Astrocyte (in vitro differentiated cells and primary cell): Measurements from ENCODE around the gene LPAR4. TPM values are rescaled to one million over a fixed set of nuclear protein-coding genes. Genes with fewer than 3 reads are reported as not detected.

Source experiments
- DNase-seq: peaks from one replicate; pipeline ENCODE4 v3.0.0-alpha.2; 2010; ENCODE audit warnings: low read depth
- FAIRE-seq: peaks from 2 replicates; lab custom pipeline; 2011; peaks lifted over from hg19 to GRCh38; lab: Jason Lieb, UNC
- H2AFZ ChIP-seq: 2 replicates; pipeline ENCODE4 v1.6.0; 2012; ENCODE audit warnings: low read depth, low read length, inconsistent platforms
- H3K27ac ChIP-seq: 2 replicates; pipeline ENCODE4 v1.5.1; 2011; ENCODE audit warnings: low read depth, low read length, inconsistent platforms
- H3K27me3 ChIP-seq: 2 replicates; pipeline ENCODE4 v1.6.0; 2011; ENCODE audit warnings: low read length, inconsistent platforms; ENCODE audit not compliant: insufficient read depth
- H3K36me3 ChIP-seq: 2 replicates; pipeline ENCODE4 v1.5.1; 2011; ENCODE audit warnings: low read length, inconsistent platforms; ENCODE audit not compliant: insufficient read depth
- H3K4me1 ChIP-seq: 2 replicates; pipeline ENCODE4 v1.5.1; 2011; ENCODE audit warnings: low read length, inconsistent platforms; ENCODE audit not compliant: insufficient read depth
- H3K4me2 ChIP-seq: 2 replicates; pipeline ENCODE4 v1.6.0; 2012; ENCODE audit warnings: low read length, inconsistent platforms
- H3K4me3 ChIP-seq: 2 replicates; pipeline ENCODE4 v1.5.1; 2011; ENCODE audit warnings: low read depth, mild to moderate bottlenecking, low read length, inconsistent platforms; ENCODE audit not compliant: insufficient read depth
- H3K79me2 ChIP-seq: 2 replicates; pipeline ENCODE4 v1.6.0; 2012; ENCODE audit warnings: mild to moderate bottlenecking, low read length, inconsistent platforms; ENCODE audit not compliant: insufficient read depth
- H3K9ac ChIP-seq: 2 replicates; pipeline ENCODE4 v1.6.0; 2012; ENCODE audit warnings: mild to moderate bottlenecking, low read length, inconsistent platforms
- H3K9me3 ChIP-seq: 2 replicates; pipeline ENCODE4 v1.5.1; 2012; ENCODE audit warnings: low read depth, mild to moderate bottlenecking, low read length, inconsistent platforms; ENCODE audit not compliant: insufficient read depth
- H4K20me1 ChIP-seq: 2 replicates; pipeline ENCODE4 v1.6.0; 2012; ENCODE audit warnings: low read length, inconsistent platforms; ENCODE audit not compliant: insufficient read depth
- H3K27ac Mint-ChIP-seq: one replicate; pipeline ENCODE4 v1.8.0; 2021; ENCODE audit warnings: mild to moderate bottlenecking, mixed read lengths; ENCODE audit not compliant: unreplicated experiment
- H3K27me3 Mint-ChIP-seq: one replicate; pipeline ENCODE4 v1.8.0; 2021; ENCODE audit warnings: low read depth, mixed read lengths; ENCODE audit not compliant: unreplicated experiment
- H3K36me3 Mint-ChIP-seq: one replicate; pipeline ENCODE4 v1.8.0; 2021; ENCODE audit warnings: low read depth, mixed read lengths; ENCODE audit not compliant: unreplicated experiment
- H3K4me1 Mint-ChIP-seq: one replicate; pipeline ENCODE4 v1.8.0; 2021; ENCODE audit warnings: low read depth, mixed read lengths; ENCODE audit not compliant: unreplicated experiment
- H3K4me3 Mint-ChIP-seq: one replicate; pipeline ENCODE4 v1.8.0; 2021; ENCODE audit warnings: mild to moderate bottlenecking, moderate library complexity, mixed read lengths; ENCODE audit not compliant: unreplicated experiment
- H3K9me3 Mint-ChIP-seq: one replicate; pipeline ENCODE4 v1.8.0; 2021; ENCODE audit warnings: mild to moderate bottlenecking, mixed read lengths; ENCODE audit not compliant: unreplicated experiment
- EZH2 ChIP-seq: IDR thresholded peaks from 2 replicates; pipeline ENCODE4 v1.6.1; 2012; ENCODE audit warnings: mild to moderate bottlenecking, low read length, inconsistent platforms; ENCODE audit not compliant: insufficient read depth
- total RNA-seq: library from RNA; stranded (reverse); gene quantifications from 2 replicates; pipeline ENCODE4 v1.2.1, GENCODE V29; 2021
- TF ChIP-seq, protein P1 (sequence below): IDR thresholded peaks from 2 replicates; pipeline ENCODE4 v1.5.1; 2011; ENCODE audit warnings: low read depth, mild to moderate bottlenecking, inconsistent platforms, low read length, moderate library complexity; ENCODE audit not compliant: insufficient read depth

LPAR4 gene
- total RNA-seq, 1 donor from 2014 or later: 4.8 TPM

DNA sequence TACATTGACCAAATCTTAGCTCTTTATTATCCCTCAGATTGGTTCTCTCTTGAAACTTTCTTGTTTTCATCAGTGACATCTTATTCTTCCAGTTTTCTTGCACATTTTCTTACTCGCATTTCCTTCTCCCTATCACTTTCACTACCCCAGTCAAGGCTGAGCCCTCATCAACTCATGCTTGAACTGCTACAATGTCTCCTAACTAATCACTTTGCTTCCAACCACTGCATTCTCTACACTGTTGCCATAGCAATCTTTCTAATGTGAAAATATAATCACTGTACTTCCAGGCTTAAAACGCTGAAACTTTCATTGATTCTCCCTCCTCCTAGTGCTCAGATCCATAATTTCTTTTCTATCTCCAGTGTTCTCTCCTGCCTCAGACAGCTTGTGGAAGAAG, 22.2 kb upstream of the LPAR4 start:
- no peaks in the 10 kb centered on the region for H3K9me3 Mint-ChIP-seq
- no peak for DNase-seq

DNA sequence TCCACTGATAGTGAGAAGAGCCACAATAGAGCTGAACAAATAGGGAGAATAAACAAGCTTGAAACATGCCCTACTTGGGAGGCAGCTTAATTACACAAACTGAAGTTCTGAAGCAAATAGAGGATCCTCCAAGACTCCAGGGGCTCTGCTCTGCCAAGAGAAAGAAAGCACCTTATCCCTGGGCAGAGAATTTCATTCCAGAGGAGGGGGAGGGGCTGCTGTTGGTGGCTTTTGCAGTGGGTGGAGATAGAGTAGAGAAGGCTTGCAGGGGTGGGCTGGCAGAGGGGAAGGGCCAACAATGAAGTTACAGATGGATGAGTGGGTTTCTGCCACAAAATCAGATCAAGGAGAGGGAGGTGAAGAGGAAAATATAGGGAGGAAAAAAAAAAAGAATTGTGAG, 1.0 kb upstream of the LPAR4 start:
- H3K4me2 ChIP-seq: no peak overlapping the region
- no peaks in the 10 kb centered on the region for H3K9me3 ChIP-seq
- H3K9ac ChIP-seq: no peak overlapping the region
- no peaks in the 10 kb centered on the region for H3K27me3 Mint-ChIP-seq
- DNase-seq (no peak), FAIRE-seq (no peak)
- no peak overlapping the region for H3K4me3 ChIP-seq
- no peaks in the 10 kb centered on the region for H3K27me3 ChIP-seq
- H4K20me1 ChIP-seq: no peaks in the 10 kb centered on the region
- no peaks in the 10 kb centered on the region for H3K36me3 Mint-ChIP-seq
- H2AFZ ChIP-seq: no peak overlapping the region
- no peak overlapping the region for H3K27ac ChIP-seq
- H3K36me3 ChIP-seq: no peaks in the 10 kb centered on the region
- H3K9me3 Mint-ChIP-seq: no peaks in the 10 kb centered on the region
- H3K4me1 ChIP-seq: no peaks in the 10 kb centered on the region
- peaks cover 9% of the 10 kb centered on the region for H3K4me1 Mint-ChIP-seq
- no peaks in the 10 kb centered on the region for H3K79me2 ChIP-seq
- no peak for TF ChIP-seq EZH2
- TF ChIP-seq, protein P1, sequence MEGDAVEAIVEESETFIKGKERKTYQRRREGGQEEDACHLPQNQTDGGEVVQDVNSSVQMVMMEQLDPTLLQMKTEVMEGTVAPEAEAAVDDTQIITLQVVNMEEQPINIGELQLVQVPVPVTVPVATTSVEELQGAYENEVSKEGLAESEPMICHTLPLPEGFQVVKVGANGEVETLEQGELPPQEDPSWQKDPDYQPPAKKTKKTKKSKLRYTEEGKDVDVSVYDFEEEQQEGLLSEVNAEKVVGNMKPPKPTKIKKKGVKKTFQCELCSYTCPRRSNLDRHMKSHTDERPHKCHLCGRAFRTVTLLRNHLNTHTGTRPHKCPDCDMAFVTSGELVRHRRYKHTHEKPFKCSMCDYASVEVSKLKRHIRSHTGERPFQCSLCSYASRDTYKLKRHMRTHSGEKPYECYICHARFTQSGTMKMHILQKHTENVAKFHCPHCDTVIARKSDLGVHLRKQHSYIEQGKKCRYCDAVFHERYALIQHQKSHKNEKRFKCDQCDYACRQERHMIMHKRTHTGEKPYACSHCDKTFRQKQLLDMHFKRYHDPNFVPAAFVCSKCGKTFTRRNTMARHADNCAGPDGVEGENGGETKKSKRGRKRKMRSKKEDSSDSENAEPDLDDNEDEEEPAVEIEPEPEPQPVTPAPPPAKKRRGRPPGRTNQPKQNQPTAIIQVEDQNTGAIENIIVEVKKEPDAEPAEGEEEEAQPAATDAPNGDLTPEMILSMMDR: no peak
- H3K27ac Mint-ChIP-seq: no peak overlapping the region
- H3K4me3 Mint-ChIP-seq: no peak overlapping the region

More for the DNA sequence above, 22.2 kb upstream of the LPAR4 start:
- H3K79me2 ChIP-seq: no peaks in the 10 kb centered on the region
- Mint-ChIP-seq H3K4me1 (no peaks in the 10 kb centered on the region), H3K27me3 (no peaks in the 10 kb centered on the region), H3K27ac (no peak overlapping the region), H3K4me3 (no peak overlapping the region), H3K36me3 (no peaks in the 10 kb centered on the region)
- H4K20me1 ChIP-seq: no peaks in the 10 kb centered on the region
- no peaks in the 10 kb centered on the region for H3K9me3 ChIP-seq
- H3K4me3 ChIP-seq: no peak overlapping the region
- TF ChIP-seq EZH2: no peak
- TF ChIP-seq, protein P1: no peak
- H2AFZ ChIP-seq: no peak overlapping the region
- no peak overlapping the region for H3K9ac ChIP-seq
- peak; percentile 89 for FAIRE-seq
- H3K27me3 ChIP-seq: no peaks in the 10 kb centered on the region
- no peak overlapping the region for H3K4me2 ChIP-seq
- no peaks in the 10 kb centered on the region for H3K36me3 ChIP-seq
- no peak overlapping the region for H3K27ac ChIP-seq
- H3K4me1 ChIP-seq: no peaks in the 10 kb centered on the region

DNA sequence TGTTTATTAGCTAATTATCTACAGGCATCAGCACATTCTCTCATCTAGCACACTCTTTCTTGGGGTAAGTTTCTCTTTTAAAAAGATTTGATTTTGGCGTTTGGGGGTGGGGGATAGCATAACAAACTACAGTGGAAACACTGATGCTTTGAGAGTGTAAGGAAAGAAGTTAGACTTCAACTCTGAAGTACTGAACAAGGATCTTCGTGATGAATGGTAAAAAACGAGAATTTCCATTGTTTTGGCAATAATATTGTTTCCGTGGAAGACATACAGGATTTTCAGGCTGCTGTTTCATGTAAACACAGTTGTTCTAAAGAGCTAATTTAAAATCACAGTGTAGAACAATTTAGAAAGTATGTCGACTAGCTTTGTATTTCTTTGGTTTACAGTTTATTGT, 451 bp downstream of the LPAR4 start:
- DNase-seq (no peak), FAIRE-seq (peak; percentile 93)
- Histone ChIP-seq H3K36me3 (no peaks in the 10 kb centered on the region), H3K9me3 (no peaks in the 10 kb centered on the region), H3K9ac (peak overlapping the region; percentile 70), H3K79me2 (no peaks in the 10 kb centered on the region), H3K4me2 (peak overlapping the region; percentile 81), H3K4me3 (peak overlapping the region; percentile 64), H3K27ac (no peak overlapping the region), H4K20me1 (no peaks in the 10 kb centered on the region), H3K27me3 (no peaks in the 10 kb centered on the region), H2AFZ (peak overlapping the region; percentile 85), H3K4me1 (no peaks in the 10 kb centered on the region)
- H3K4me3 Mint-ChIP-seq: peak overlapping the region; percentile 89
- H3K9me3 Mint-ChIP-seq: no peaks in the 10 kb centered on the region
- no peaks in the 10 kb centered on the region for H3K36me3 Mint-ChIP-seq
- H3K27ac Mint-ChIP-seq: peak overlapping the region; percentile 72
- H3K4me1 Mint-ChIP-seq: peaks cover 9% of the 10 kb centered on the region
- no peaks in the 10 kb centered on the region for H3K27me3 Mint-ChIP-seq
- TF ChIP-seq EZH2: no peak
- TF ChIP-seq, protein P1: no peak
